ENCODE data around the gene LIN52.

- TF ChIP-seq POLR2A (IDR thresholded peaks at IDR 0.05; ENCODE audit: low read depth, low read length): no peak
- TF ChIP-seq CTCF (IDR thresholded peaks at IDR 0.05; ENCODE audit: extremely low read depth in 1 of 2, insufficient read depth in 1 of 2, low read depth in 1 of 2, low read length in 2 of 2): no peak
- no peak for TF ChIP-seq EZH2 (IDR thresholded peaks at IDR 0.05; ENCODE audit: borderline replicate concordance, low read depth, low read length, severe bottlenecking)
- TF ChIP-seq GATA2 (IDR thresholded peaks at IDR 0.05; ENCODE audit: insufficient read depth, insufficient read length, low read depth, low read length): no peak
- TF ChIP-seq FOS (IDR thresholded peaks at IDR 0.05; ENCODE audit: borderline replicate concordance, insufficient read depth, low read length): no peak
- no peak for TF ChIP-seq POLR2AphosphoS5 (IDR thresholded peaks at IDR 0.05; ENCODE audit: insufficient read depth, low read depth, low read length)
- no peak for TF ChIP-seq MAX (IDR thresholded peaks at IDR 0.05; ENCODE audit: insufficient read depth, insufficient read length)
- TF ChIP-seq MYC (IDR thresholded peaks at IDR 0.05; ENCODE audit: low read depth, low read length): no peak
- TF ChIP-seq JUN (IDR thresholded peaks at IDR 0.05; ENCODE audit: borderline replicate concordance, insufficient read depth, insufficient read length, low read depth): no peak
Observed at GRCh38 chr14:74042296-74042695, 42.5 kb upstream of the LIN52 start.

Data from endothelial cell of umbilical vein (primary cell).